Mesenchymal stem cell (in vitro differentiated cells and primary cell): ENCODE measurements around the gene SH2D2A.

Experiments used
- DNase-seq: peaks from one replicate; pipeline ENCODE4 v3.0.0-alpha.2; 2013
- H2AFZ ChIP-seq: one replicate; pipeline ENCODE4 v1.6.1; 2013; ENCODE audit warnings: low read depth, mild to moderate bottlenecking, control low read depth, inconsistent platforms, low read length, moderate library complexity
- H2AK5ac ChIP-seq: 2 replicates; pipeline ENCODE4 v1.6.1; 2013; ENCODE audit warnings: low read length, moderate library complexity, mild to moderate bottlenecking, inconsistent platforms; ENCODE audit not compliant: severe bottlenecking
- H2BK120ac ChIP-seq: one replicate; pipeline ENCODE4 v1.6.1; 2013; ENCODE audit warnings: low read depth, mild to moderate bottlenecking, inconsistent platforms, low read length, moderate library complexity
- H2BK12ac ChIP-seq, 2 experiments: one replicate each; pipeline ENCODE4 v1.6.1; 2013; ENCODE audit warnings: inconsistent platforms in 2 of 2, low read length in 2 of 2, mild to moderate bottlenecking in 2 of 2, moderate library complexity in 2 of 2, control low read depth in 1 of 2
- H2BK15ac ChIP-seq: one replicate; pipeline ENCODE4 v1.6.1; 2013; ENCODE audit warnings: mild to moderate bottlenecking, low read depth, inconsistent platforms; ENCODE audit not compliant: poor library complexity, severe bottlenecking
- H2BK5ac ChIP-seq: 2 replicates; pipeline ENCODE4 v1.6.1; 2013; ENCODE audit warnings: low read depth, mild to moderate bottlenecking, low read length, control low read depth, inconsistent platforms; ENCODE audit not compliant: poor library complexity, severe bottlenecking
- H3K14ac ChIP-seq, 2 experiments: one replicate each; pipeline ENCODE4 v1.6.1; 2013; ENCODE audit warnings: inconsistent platforms in 2 of 2, low read length in 2 of 2, control low read depth in 1 of 2, mild to moderate bottlenecking in 1 of 2, moderate library complexity in 1 of 2
- H3K18ac ChIP-seq, 2 experiments: one replicate each; pipeline ENCODE4 v1.6.1; 2013; ENCODE audit warnings: inconsistent platforms in 2 of 2, low read length in 2 of 2, control low read depth in 1 of 2, low read depth in 1 of 2, mild to moderate bottlenecking in 1 of 2
- H3K23ac ChIP-seq, 2 experiments: one replicate each; pipeline ENCODE4 v1.6.1; 2013; ENCODE audit warnings: inconsistent platforms in 2 of 2, low read length in 2 of 2, mild to moderate bottlenecking in 2 of 2, moderate library complexity in 2 of 2, control low read depth in 1 of 2
- H3K27ac ChIP-seq: 2 replicates; pipeline ENCODE4 v1.5.1; 2013; ENCODE audit warnings: mild to moderate bottlenecking, moderate library complexity, low read length, control low read depth, inconsistent platforms; ENCODE audit not compliant: poor library complexity, severe bottlenecking
- H3K27me3 ChIP-seq, 2 experiments: 2 replicates each; pipeline versions ENCODE4 v1.6.1 to v1.7.0; 2013; ENCODE audit warnings: low read length in 2 of 2, mild to moderate bottlenecking in 2 of 2, moderate library complexity in 2 of 2, control low read depth in 1 of 2, inconsistent platforms in 1 of 2; ENCODE audit not compliant: control insufficient read depth in 1 of 2, insufficient read depth in 1 of 2
- H3K36me3 ChIP-seq, 2 experiments: 2 replicates each; pipeline versions ENCODE4 v1.6.1 to v1.7.0; 2013; ENCODE audit warnings: low read length in 2 of 2, control low read depth in 1 of 2, inconsistent platforms in 1 of 2, low read depth in 1 of 2, mild to moderate bottlenecking in 1 of 2; ENCODE audit not compliant: insufficient read depth in 2 of 2, control insufficient read depth in 1 of 2
- H3K4ac ChIP-seq, 2 experiments: one replicate each; pipeline ENCODE4 v1.6.1; 2013; ENCODE audit warnings: inconsistent platforms in 2 of 2, low read length in 2 of 2, mild to moderate bottlenecking in 2 of 2, moderate library complexity in 2 of 2, control low read depth in 1 of 2, low read depth in 1 of 2
- H3K4me1 ChIP-seq: 2 replicates; pipeline ENCODE4 v1.6.1; 2013; ENCODE audit warnings: low read depth, low read length, control low read depth; ENCODE audit not compliant: control insufficient read depth, insufficient read depth
- H3K4me2 ChIP-seq: 2 replicates; pipeline ENCODE4 v1.6.1; 2013; ENCODE audit warnings: low read length, mild to moderate bottlenecking, inconsistent platforms; ENCODE audit not compliant: poor library complexity, severe bottlenecking
- H3K4me3 ChIP-seq, 2 experiments: 2 replicates each; pipeline versions ENCODE4 v1.5.1 to v1.7.0; 2013; ENCODE audit warnings: low read length in 2 of 2, mild to moderate bottlenecking in 2 of 2, control low read depth in 1 of 2, low read depth in 1 of 2; ENCODE audit not compliant: insufficient read depth in 1 of 2
- H3K79me1 ChIP-seq: replicated peaks from 2 replicates; pipeline ENCODE4 v1.6.1; 2013; ENCODE audit warnings: mild to moderate bottlenecking, control low read depth, low read length, inconsistent platforms; ENCODE audit not compliant: poor library complexity, severe bottlenecking
- H3K9ac ChIP-seq: 2 replicates; pipeline ENCODE4 v1.7.0; 2013; ENCODE audit warnings: mild to moderate bottlenecking, low read length, moderate library complexity
- H3K9me3 ChIP-seq: 2 replicates; pipeline ENCODE4 v1.7.0; 2013; ENCODE audit warnings: mild to moderate bottlenecking, low read length; ENCODE audit not compliant: control insufficient read depth
- H4K8ac ChIP-seq: one replicate; pipeline ENCODE4 v1.6.1; 2013; ENCODE audit warnings: inconsistent platforms, mild to moderate bottlenecking, low read length, moderate library complexity
- H4K91ac ChIP-seq: one replicate; pipeline ENCODE4 v1.6.1; 2013; ENCODE audit warnings: mild to moderate bottlenecking, low read length, inconsistent platforms
- WGBS: methylation state at CpG from one replicate; pipeline ENCODE4 v1.1.7; 2013; ENCODE audit warnings: mixed read lengths; 5-methylcytosine and 5-hydroxymethylcytosine counted together

Gene SH2D2A

DNA sequence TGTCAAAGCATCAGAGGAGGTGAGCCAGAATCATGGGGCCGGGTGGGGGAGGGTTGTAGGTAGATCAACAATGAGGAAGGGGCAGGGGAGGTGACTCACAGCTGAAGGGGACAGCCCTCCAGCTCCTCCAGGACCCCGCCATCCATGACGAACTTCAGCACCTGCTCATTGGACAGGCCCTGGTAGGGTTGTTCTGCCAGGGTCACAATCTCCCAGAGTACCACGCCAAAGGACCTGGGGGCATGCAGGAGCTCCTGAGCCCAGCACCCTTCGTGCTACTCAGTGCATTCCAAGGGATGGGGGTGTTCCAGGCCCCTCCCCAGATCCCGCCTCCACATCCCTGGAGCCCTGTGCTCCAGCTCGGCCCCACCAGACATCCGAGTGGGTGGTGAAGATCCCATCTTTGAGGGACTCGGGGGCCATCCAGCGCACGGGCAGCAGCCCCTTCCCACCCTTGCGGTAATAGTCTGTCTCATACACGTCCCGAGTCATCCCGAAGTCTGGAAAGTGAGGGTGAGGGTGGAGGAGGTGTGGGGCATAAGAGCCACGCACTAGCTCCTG, 24.7 kb upstream of the SH2D2A start:
- Histone ChIP-seq H3K18ac (no peak overlapping the region), H2BK15ac (no peak overlapping the region), H3K4me1 (peaks cover 8% of the 10 kb centered on the region), H2BK5ac (no peak overlapping the region), H3K27ac (no peak overlapping the region), H3K14ac (no peak overlapping the region), H2AK5ac (no peak overlapping the region), H4K91ac (no peak overlapping the region), H4K8ac (no peak overlapping the region), H2AFZ (no peak overlapping the region), H2BK12ac (no peak overlapping the region), H3K4me2 (no peak overlapping the region), H3K4ac (no peak overlapping the region), H2BK120ac (no peak overlapping the region), H3K9me3 (no peaks in the 10 kb centered on the region), H3K79me1 (no peaks in the 10 kb centered on the region), H3K23ac (no peak overlapping the region), H3K4me3 (no peak overlapping the region), H3K9ac (no peak overlapping the region), H3K36me3 (no peaks in the 10 kb centered on the region), H3K27me3 (peaks cover 91 to 95% of the 10 kb centered on the region in 2 experiments)
- DNase-seq: no peak
- 68% methylated on average over 12 of the region's 16 CpGs for WGBS

DNA sequence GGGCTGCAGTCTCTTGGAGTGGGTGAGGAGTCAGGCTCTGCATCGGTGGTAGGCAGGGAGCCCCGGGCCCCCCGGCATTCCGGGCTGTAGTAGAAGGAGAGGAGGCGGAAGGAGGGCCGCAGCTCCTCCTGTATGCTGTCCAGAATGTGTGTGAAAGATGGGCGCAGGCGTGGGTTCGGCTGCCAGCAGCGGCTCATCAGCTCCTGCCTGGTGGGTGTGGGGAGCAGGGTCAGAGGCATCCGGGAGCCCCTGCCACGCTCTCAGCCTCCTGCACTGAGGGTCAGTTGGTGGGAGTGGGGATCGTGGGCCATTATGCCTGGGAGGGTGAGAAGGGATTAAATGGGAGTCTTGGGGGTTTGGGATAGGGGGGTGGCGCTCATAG, 24.2 kb upstream of the SH2D2A start:
- no peak overlapping the region for H2BK5ac ChIP-seq
- H2BK12ac ChIP-seq: no peak overlapping the region
- H2BK15ac ChIP-seq: no peak overlapping the region
- H3K18ac ChIP-seq: no peak overlapping the region
- H3K23ac ChIP-seq: no peak overlapping the region
- no peaks in the 10 kb centered on the region for H3K36me3 ChIP-seq
- no peak overlapping the region for H4K91ac ChIP-seq
- no peak overlapping the region for H3K4me3 ChIP-seq
- peaks cover 8% of the 10 kb centered on the region for H3K4me1 ChIP-seq
- H3K4ac ChIP-seq: no peak overlapping the region
- H3K27ac ChIP-seq: no peak overlapping the region
- no peaks in the 10 kb centered on the region for H3K79me1 ChIP-seq
- no peak overlapping the region for H3K14ac ChIP-seq
- no peak overlapping the region for H4K8ac ChIP-seq
- no peak overlapping the region for H3K4me2 ChIP-seq
- no peak overlapping the region for H3K9ac ChIP-seq
- no peak overlapping the region for H2AK5ac ChIP-seq
- DNase-seq: no peak
- H3K9me3 ChIP-seq: no peaks in the 10 kb centered on the region
- 80% methylated on average over 14 of the region's 14 CpGs for WGBS
- H3K27me3 ChIP-seq: peaks cover 91 to 95% of the 10 kb centered on the region in 2 experiments
- no peak overlapping the region for H2BK120ac ChIP-seq
- H2AFZ ChIP-seq: no peak overlapping the region

GRCh38 chr1:156840186-156840897, 23.7 kb upstream of the SH2D2A start:
- H3K27ac ChIP-seq: no peak overlapping the region
- no peak overlapping the region for H3K23ac ChIP-seq
- H3K4ac ChIP-seq: no peak overlapping the region
- WGBS: 65% methylated on average over 6 of the region's 8 CpGs
- H3K14ac ChIP-seq: no peak overlapping the region
- H3K27me3 ChIP-seq: peaks cover 90 to 95% of the 10 kb centered on the region in 2 experiments
- no peak for DNase-seq
- H3K79me1 ChIP-seq: no peaks in the 10 kb centered on the region
- H4K91ac ChIP-seq: no peak overlapping the region
- H3K36me3 ChIP-seq: no peaks in the 10 kb centered on the region
- no peak overlapping the region for H2BK15ac ChIP-seq
- H3K4me3 ChIP-seq: no peak overlapping the region
- H3K4me2 ChIP-seq: no peak overlapping the region
- no peak overlapping the region for H2AFZ ChIP-seq
- no peak overlapping the region for H2BK5ac ChIP-seq
- no peak overlapping the region for H2BK120ac ChIP-seq
- H3K9ac ChIP-seq: no peak overlapping the region
- no peak overlapping the region for H3K18ac ChIP-seq
- H2BK12ac ChIP-seq: no peak overlapping the region
- no peak overlapping the region for H4K8ac ChIP-seq
- peaks cover 5% of the 10 kb centered on the region for H3K4me1 ChIP-seq
- H2AK5ac ChIP-seq: no peak overlapping the region
- H3K9me3 ChIP-seq: no peaks in the 10 kb centered on the region

DNA sequence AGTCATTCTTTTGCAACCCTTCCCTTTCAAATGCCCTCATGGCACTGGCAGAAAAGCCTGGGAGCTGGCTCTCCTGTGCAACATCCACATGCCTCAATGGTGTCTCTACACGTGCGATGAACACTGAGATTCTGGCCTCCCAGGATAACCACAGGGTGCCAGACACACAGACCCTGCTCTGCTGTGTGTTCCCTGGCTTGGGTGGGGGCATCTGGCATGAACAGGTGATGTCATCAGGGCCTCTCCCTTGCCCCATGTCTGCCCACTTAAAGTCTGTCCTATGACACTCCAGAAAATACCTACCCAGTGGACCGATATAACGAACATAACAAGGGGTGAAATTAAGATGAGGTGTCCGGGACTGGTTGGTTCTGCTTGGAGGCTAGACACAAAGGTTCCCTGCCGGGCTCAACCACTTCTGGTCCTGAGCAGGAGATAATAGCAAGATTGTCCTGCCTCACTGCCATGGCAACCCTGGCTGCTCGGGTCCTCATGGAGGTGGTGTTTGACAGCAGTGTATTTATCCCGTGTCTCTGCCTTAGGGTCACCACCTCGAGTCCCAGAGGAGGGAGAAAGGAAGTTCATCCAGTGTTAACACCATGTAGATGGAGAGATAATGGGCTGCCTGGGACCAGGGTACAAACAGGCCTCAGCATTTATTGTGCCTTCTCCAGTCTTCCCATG, 22.9 kb upstream of the SH2D2A start:
- H2BK5ac ChIP-seq: no peak overlapping the region
- WGBS: 34% methylated on average over 9 of the region's 9 CpGs
- no peak overlapping the region for H3K4me3 ChIP-seq

More for the DNA sequence above, 22.9 kb upstream of the SH2D2A start:
- Histone ChIP-seq H2BK15ac (no peak overlapping the region), H3K23ac (no peak overlapping the region), H2AFZ (no peak overlapping the region), H3K36me3 (no peaks in the 10 kb centered on the region), H2BK120ac (no peak overlapping the region), H3K27me3 (peaks cover 90 to 96% of the 10 kb centered on the region in 2 experiments), H3K27ac (no peak overlapping the region), H3K9me3 (no peaks in the 10 kb centered on the region), H2AK5ac (no peak overlapping the region), H3K14ac (no peak overlapping the region), H3K4ac (no peak overlapping the region), H2BK12ac (no peak overlapping the region), H3K18ac (no peak overlapping the region), H3K4me1 (peaks cover 5% of the 10 kb centered on the region), H3K4me2 (no peak overlapping the region), H3K79me1 (no peaks in the 10 kb centered on the region), H4K91ac (no peak overlapping the region), H4K8ac (no peak overlapping the region), H3K9ac (no peak overlapping the region)
- no peak for DNase-seq
